Stimulated activated CD4-positive, alpha-beta T cell treated with anti-CD3 and anti-CD28 coated beads, Interleukin-4, amount 100 ng/mL, for 24 hours (primary cell): ENCODE measurements around the gene FLNC.

Experiments
- DNase-seq: peaks from one replicate; pipeline ENCODE4 v3.0.0-alpha.2; 2020

FLNC gene

GRCh38 chr7:128883622-128884448, 53.6 kb downstream of the FLNC start:
- peak; percentile 89 for DNase-seq

DNA sequence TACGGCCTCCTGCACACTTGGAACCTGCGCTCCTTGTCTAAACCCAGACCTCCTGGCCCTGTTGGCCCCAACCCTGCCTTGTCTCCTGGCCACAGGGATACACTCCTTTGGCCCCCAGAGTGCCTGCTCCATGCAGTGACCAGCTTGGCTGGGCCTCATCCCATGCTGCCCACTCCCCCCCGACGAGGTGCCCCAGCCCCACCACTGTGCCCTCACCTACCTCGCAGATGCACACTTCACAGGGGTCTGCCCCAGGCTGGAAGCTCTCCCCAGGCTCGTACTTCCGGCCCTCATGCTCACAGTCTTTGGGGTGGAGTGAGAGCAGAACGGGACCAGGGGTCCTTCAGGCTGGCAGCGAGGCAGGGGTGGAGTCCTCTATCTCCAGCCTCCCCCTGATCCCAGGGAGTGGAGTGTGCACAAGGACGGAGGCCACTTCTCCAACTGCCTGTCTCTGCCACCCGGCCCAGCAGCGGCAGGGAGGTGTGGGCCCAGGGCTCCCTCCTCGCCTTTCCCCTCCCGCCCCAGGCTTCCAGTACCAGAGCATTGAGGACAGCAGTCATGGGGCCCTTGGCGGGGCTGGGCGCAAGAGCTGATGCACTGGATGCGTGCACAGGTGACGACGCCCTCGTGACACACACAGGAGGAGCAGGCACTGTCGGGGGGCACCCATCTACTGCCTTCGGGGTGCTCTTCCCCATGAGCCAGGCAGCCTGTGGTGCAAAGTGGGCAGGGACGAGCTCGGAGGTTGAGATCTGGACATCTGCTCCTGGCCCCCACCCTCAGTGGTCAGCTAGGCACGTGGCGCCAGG, 54.6 kb downstream of the FLNC start:
- no peak for DNase-seq

- DNase-seq, result no peak
Measured at GRCh38 chr7:128885370-128886187, 55.4 kb downstream of the FLNC start.

GRCh38 chr7:128886391-128887168, 56.4 kb downstream of the FLNC start:
- no peak for DNase-seq

DNA sequence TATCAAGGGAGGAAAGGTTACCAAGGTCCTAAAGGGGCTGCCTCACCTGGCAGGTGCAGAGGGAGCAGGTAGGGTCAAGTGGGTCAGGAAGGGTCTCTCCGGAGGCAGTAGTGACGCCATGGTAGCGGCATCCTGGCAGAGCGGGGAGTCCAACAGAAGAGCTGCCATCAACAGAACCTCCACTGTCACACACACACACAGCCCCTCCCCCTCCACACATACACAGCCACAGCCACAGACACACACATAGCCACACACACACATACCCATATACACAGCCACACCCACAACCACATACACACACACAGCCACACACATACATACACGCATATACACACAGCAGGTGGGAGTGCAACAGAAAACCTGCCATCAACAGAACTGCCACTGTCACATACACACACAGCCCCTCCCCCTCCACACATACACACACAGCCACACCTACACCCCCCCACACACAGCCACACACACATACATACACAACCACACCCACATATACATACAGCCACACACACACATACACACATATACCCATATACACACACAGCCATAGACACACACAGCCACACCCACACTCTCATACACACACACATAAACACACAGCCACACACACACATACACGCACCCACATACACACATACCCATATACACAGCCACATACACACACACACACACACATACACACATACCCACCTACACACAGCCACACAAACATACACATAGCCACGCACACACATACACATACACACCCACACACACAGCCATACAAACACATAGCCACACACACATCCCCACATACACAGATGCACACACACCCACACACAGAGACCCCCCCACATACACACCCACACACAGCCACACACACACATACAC, 57.2 kb downstream of the FLNC start:
- DNase-seq, result no peak

DNA sequence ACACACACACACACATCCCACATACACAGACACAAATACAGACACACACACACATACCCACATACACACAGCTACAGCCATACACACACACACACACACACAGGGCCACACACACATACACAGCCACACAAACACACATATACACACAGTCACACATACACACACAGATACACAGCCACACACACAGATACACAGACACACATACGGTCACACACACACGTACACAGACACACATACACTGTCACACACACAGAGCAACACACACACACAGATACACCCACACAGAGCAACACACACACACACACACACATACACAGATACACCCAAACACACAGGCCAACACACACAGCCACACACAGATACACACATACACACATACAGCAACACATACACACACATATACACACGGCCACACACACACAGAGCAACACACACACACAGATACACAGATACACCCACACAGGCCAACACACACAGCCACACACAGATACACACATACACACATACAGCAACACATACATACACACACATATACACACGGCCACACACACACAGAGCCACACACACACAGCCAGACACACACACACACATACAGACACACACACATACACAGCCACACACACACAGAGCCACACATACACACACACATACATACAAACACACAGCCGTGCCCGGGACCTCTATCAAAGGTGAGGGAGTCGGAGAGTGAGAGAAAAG, 58.0 kb downstream of the FLNC start:
- DNase-seq, result no peak

GRCh38 chr7:128888756-128889095, 58.5 kb downstream of the FLNC start:
- DNase-seq, result no peak

- no peak for DNase-seq
Measured at GRCh38 chr7:128889121-128889520, 58.9 kb downstream of the FLNC start.

DNA sequence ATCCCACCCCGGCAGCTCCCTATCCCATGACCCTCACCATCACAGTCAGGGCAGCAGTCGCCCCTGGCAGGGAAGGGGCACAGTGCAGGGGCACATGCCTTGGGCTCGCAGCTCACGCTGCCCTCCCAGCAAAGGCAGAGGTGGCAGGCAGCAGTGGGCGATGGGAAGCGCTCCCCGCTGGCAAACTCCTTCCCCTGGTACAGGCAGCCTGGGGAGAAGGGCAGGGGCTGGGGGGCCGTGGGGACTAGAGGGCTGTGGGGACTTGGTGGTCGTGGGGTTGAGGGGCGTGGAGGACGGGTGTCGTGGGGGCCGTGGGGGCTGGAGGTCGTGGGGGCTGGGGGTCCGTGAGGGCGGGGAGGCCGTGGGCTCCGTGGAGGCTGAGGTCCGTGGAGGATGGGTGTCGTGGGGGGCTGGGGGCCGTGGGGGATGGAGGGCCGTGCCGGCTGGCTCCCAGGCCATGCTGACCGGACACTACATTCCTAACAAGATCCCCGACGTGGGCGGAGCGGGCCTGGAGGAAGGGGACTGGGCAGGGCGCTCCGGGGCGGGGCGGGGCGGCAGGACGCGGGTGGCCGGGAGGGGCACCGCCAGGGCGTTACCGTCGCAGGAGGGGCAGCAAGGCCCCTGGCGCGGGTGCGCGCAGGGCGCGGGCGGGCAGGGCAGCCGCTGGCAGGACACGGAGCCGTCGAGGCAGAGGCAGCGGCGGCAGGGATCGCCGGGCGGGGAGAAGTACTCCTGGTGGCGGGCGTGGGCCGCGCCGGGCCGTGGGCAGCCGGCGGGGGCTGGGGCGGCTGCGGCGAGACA, 60.3 kb downstream of the FLNC start:
- no peak for DNase-seq

DNA sequence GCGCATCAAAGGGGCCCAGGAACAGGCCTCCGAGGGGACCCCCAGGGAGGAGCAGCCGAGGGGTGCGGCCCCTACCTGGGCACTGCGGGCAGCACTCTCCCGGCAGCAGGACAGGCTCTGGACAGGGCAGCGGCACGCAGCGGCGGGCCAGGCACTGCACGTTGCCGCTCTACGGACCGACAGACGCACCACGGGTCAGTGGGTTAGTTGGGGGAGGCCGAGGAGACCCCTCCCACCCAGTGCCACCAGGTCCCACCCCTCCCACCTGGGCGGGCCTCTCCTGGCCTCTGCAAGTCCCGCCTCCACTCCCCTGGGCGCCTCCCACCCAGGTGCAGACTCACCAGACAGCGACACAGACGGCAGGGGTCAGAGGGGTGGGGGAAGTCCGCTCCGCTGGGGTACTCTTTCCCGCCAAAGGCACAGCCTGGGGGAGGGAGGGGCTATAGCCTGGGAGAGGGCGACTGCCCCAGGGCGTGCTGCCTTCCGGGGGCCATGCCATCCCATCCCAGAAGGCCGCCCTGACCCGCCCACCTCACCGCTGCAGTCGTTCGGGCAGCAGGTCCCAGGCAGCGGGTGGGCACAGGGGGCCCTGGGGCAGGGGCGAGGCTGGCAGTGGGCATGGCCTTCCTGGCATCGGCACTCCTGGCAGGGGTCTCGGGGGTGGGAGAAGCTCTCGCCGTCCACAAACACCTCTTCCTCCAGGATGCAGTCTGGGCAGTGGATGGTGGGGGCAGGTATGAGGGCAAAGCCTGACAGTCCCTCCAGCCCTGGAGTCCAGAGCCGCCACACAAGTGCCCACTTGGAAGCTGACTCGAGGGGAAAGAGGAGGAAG, 61.1 kb downstream of the FLNC start:
- DNase-seq, result no peak

DNA sequence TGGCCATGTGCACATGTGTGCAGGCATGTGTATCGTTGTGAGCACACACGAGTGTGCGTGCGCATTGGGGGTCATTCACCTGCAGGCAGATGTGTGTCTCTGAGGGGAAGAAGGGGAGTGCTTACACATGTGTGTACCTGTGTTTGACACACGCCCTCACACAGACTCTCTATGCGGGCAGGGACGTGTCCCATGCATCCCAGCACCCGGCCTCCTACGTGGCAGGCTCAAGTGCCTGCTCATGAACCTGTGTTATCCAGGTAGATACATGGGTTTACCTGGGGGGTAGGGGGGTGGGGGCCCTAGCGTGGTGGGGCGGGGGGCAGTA, 61.7 kb downstream of the FLNC start:
- DNase-seq, result no peak

DNA sequence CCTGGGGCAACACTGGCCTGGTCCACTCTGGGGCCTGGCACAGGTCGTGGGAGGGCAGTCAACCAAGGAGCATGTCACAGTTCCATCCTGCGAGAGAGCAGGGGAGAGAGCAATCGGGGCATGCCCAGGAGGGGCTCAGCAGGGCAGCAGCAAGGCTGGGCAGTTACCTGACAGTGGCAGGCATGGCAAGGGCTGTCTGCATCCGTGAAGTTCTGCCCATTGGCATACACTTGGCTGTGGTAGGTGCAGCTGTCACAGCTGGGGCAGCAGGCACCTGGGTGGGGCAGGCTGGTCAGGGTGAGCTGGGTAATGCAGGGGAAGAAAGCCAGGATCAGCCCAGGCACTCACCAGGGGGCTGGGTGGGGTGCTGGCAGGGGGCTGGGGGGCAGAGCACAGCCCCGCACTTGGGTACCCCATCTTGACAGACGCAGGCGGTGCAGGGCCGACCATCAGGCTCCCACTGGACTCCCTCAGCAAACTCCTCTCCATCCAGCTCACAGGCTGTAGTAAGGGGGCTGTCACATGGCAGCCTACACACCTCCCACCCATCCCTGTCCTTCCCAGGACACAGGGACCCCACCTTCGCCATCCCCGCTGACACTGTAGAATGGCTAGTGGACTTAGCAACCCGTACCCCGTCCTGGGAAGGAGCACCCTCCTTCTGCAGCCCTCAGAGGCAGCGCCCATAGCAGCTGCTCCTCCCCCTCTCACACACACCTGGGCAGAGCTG, 62.5 kb downstream of the FLNC start:
- DNase-seq, result no peak

DNA sequence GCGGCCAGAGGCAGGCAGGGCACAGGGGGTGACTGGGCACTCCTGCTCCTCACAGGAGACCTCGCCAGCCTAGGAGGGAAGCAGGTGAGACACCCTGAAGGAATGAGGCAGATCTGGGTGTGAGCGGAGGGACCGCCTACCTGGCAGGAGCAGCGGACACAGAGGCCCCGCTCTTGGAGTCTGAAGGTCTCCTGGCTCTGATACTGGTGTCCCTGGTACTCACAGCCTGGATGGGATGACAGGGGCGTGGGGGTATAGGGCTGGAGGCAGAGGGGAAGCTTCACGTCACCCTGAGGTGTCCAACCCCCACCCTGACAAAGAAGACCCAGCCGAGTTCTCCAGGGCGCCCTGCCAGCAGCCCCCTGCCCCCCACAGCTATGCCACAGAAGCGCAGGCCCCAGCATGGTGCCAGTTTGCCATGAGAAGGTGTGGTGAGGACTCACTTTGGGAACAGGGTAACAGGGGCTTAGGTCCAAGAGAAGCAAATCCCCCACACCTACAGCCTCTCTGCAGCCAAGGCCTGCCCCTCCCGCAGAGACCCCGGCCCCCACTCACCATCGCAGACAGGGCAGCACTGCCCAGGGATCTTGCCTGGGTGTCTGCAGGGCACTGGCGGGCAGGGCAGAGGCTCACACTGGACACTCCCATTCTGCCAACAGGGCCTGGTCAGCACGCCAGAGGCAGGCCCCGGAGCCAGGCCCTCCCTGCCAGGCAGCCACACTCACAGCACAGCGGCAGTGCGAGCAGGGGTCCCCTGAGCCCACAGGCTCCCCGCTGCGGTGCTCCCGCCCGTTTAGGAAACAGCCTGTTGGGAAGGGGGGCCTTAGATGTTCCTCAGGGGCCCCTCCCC, 63.3 kb downstream of the FLNC start:
- DNase-seq, result no peak

GRCh38 chr7:128894101-128894440, 63.9 kb downstream of the FLNC start:
- DNase-seq, result no peak

GRCh38 chr7:128895320-128895719, 65.1 kb downstream of the FLNC start:
- no peak for DNase-seq

GRCh38 chr7:128899392-128899791, 69.2 kb downstream of the FLNC start:
- no peak for DNase-seq

GRCh38 chr7:128900237-128900636, 70.0 kb downstream of the FLNC start:
- DNase-seq, result no peak
